ENCODE results near the gene AUTS2. TPM values are rescaled to one million over a fixed set of nuclear protein-coding genes. Genes with fewer than 3 reads are reported as not detected.

Gene AUTS2
- total and polyA plus RNA-seq, 2 of the 8 experiments (the other 6 are each of a cell fraction or from before 2014, with no cell fraction given), result 25.9 to 101 TPM

DNA sequence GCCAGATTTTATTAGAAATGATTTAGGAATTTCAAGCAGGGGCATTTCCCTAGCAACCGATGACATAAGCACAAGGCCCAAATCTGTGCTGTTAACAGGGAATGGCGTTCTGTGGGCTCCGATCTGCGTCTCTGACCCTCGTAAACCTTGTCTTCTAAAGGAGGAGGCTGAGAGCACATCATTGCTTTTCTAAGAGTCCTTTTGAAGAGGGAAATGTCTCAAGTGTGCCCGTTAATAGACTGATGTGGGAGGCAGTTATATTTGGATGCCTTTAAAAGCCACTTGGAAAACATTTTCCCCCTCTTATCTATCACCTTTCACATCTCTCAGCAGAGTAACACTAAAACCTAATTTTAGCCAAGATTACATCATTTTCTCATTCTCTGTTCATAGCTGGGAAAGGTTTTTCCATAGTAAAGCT, 1109.6 kb downstream of the AUTS2 start:
- H3K14ac ChIP-seq (ENCODE audit: insufficient read length), result no peak overlapping the region
- 95% methylated on average over 6 of the region's 6 CpGs; no CpG with 5 or more reads in 1 of the 2 experiments for WGBS, 2 experiments (ENCODE audit: extremely low coverage in 1 of 2, insufficient coverage in 1 of 2, insufficient read length in 1 of 2, insufficient replicate concordance in 2 of 2, low coverage in 1 of 2, low lambda C conversion rate in 2 of 2, missing lambda C conversion rate in 1 of 2)
- POLR2A ChIA-PET (ENCODE audit: partially characterized antibody), result interaction anchor here (0.6 to 1.0 kb wide), 2 partner anchors 27 to 51 kb away, joined by 4 read pairs; no protein-coding TSS in a partner anchor
- no peak overlapping the region for H4K5ac ChIP-seq (ENCODE audit: insufficient read length, low read depth, low read length)
- no peak overlapping the region for H3K18ac ChIP-seq (ENCODE audit: extremely low read depth, low read length)
- no peak overlapping the region for H3K4me3 ChIP-seq (ENCODE audit: extremely low read depth in 1 of 4, insufficient read depth in 2 of 4, low read depth in 3 of 4, low read length in 4 of 4)
- H3K9me3 ChIP-seq (ENCODE audit: insufficient read depth in 2 of 2, low read depth in 1 of 2, low read length in 1 of 2), result no peaks in the 10 kb centered on the region
- H2BK12ac ChIP-seq (ENCODE audit: low read depth, low read length), result no peak overlapping the region
- H2BK15ac ChIP-seq (ENCODE audit: low read length), result no peak overlapping the region
- H4K20me1 ChIP-seq (replicated peaks in 1 of 2; ENCODE audit: control insufficient read depth in 1 of 2, insufficient read depth in 2 of 2, low read length in 2 of 2), result peaks cover 45 to 57% of the 10 kb centered on the region in 2 experiments
- no peak overlapping the region for H2BK5ac ChIP-seq (ENCODE audit: low read depth, low read length)
- peaks cover 19% of the 10 kb centered on the region for H3K79me1 ChIP-seq (ENCODE audit: low read depth, low read length)
- H4K8ac ChIP-seq (ENCODE audit: extremely low read depth, insufficient read depth, low read length), result no peak overlapping the region
- no peak for FAIRE-seq
- H3K4me1 ChIP-seq (replicated peaks in 1 of 4; ENCODE audit: control insufficient read depth in 3 of 4, insufficient read depth in 4 of 4, low read length in 3 of 4), result peaks cover 23 to 52% (median 41%) of the 10 kb centered on the region in 4 experiments
- H3K9ac ChIP-seq (replicated peaks in 1 of 4; ENCODE audit: extremely low read depth in 1 of 4, low read depth in 3 of 4, low read length in 3 of 4), result no peak overlapping the region
- H3K79me2 ChIP-seq (ENCODE audit: control insufficient read depth in 1 of 2, insufficient read depth in 2 of 2, low read length in 2 of 2), result peaks cover 54 to 100% of the 10 kb centered on the region in 2 experiments
- H3K56ac ChIP-seq (replicated peaks; ENCODE audit: insufficient read length, low read depth, low read length), result no peak overlapping the region
- TF ChIP-seq ASH2L (IDR thresholded peaks at IDR 0.05; ENCODE audit: low read length), result no peak
- TF ChIP-seq RFX5 (IDR thresholded peaks at IDR 0.05; ENCODE audit: borderline replicate concordance, low read depth, low read length), result peak; percentile 88
- peak; percentile 69 for TF ChIP-seq CREB1 (IDR thresholded peaks at IDR 0.05)
- H3K36me3 ChIP-seq (ENCODE audit: control insufficient read depth in 2 of 4, insufficient read depth in 4 of 4, low read length in 3 of 4), result peaks cover 3 to 48% (median 9%) of the 10 kb centered on the region in 4 experiments; a peak in 6 of 8 replicates
- H4K91ac ChIP-seq (replicated peaks; ENCODE audit: insufficient read length, low read length), result no peak overlapping the region
- no peak overlapping the region for H2BK20ac ChIP-seq (ENCODE audit: low read length)
- H3K4me2 ChIP-seq (ENCODE audit: insufficient read depth in 1 of 2, low read depth in 2 of 2, low read length in 2 of 2), result peak overlapping the region in 1 of 2 experiments; percentile 16; a peak in 1 of 4 replicates
- no peak overlapping the region for H3K23ac ChIP-seq (ENCODE audit: insufficient read length)
- H2AFZ ChIP-seq (ENCODE audit: low read length), result no peak overlapping the region
- no peak overlapping the region for H3K4ac ChIP-seq (replicated peaks; ENCODE audit: insufficient read length, low read depth, low read length)
- H3K23me2 ChIP-seq (ENCODE audit: low read depth, low read length), result no peaks in the 10 kb centered on the region
- no peak for DNase-seq (ENCODE audit: low read depth in 1 of 2, low spot score in 2 of 2)
- H2BK120ac ChIP-seq (replicated peaks; ENCODE audit: low read depth, low read length), result no peak overlapping the region
- H3K27ac ChIP-seq (ENCODE audit: low read depth, low read length), result no peak overlapping the region
- no peaks in the 10 kb centered on the region for H3K27me3 ChIP-seq (replicated peaks in 1 of 4; ENCODE audit: control insufficient read depth in 3 of 4, extremely low read depth in 1 of 4, insufficient read depth in 3 of 4, low read length in 3 of 4)
- H2AK5ac ChIP-seq (ENCODE audit: low read depth, low read length), result no peak overlapping the region; the same call in 1 of the 2 replicates
- CTCF ChIA-PET (ENCODE audit: partially characterized antibody), result interaction anchor here (0.6 to 2.2 kb wide), 3 partner anchors 9 to 91 kb away, joined by 3 to 7 read pairs (median 3); no protein-coding TSS in a partner anchor
